Muscle of leg (tissue), 11 donors: Measurements from ENCODE around the gene TGM6. TPM values are rescaled to one million over a fixed set of nuclear protein-coding genes. Genes with fewer than 3 reads are reported as not detected.

Source experiments
- DNase-seq: peaks from one replicate; pipeline ENCODE4 v3.0.0; 2013
- H3K27ac ChIP-seq: one replicate; pipeline ENCODE4 v1.5.1; 2013; ENCODE audit warnings: mild to moderate bottlenecking, low read length, control low read depth
- H3K27me3 ChIP-seq: one replicate; pipeline ENCODE4 v1.6.1; 2013; ENCODE audit warnings: low read length; ENCODE audit not compliant: control insufficient read depth, insufficient read depth
- H3K36me3 ChIP-seq: one replicate; pipeline ENCODE4 v1.6.1; 2013; ENCODE audit warnings: low read length; ENCODE audit not compliant: control insufficient read depth, insufficient read depth
- H3K4me1 ChIP-seq: one replicate; pipeline ENCODE4 v1.6.1; 2013; ENCODE audit warnings: low read length; ENCODE audit not compliant: control insufficient read depth, insufficient read depth
- H3K4me3 ChIP-seq: one replicate; pipeline ENCODE4 v1.5.1; 2013; ENCODE audit warnings: low read length, control low read depth
- H3K9me3 ChIP-seq: replicated peaks from 2 replicates; pipeline ENCODE4 v1.6.1; 2013; ENCODE audit warnings: low read depth, low read length; ENCODE audit not compliant: control insufficient read depth
- WGBS: methylation state at CpG from one replicate; pipeline ENCODE4 v1.1.5; 2013; ENCODE audit warnings: missing lambda C conversion rate; ENCODE audit not compliant: insufficient coverage; 5-methylcytosine and 5-hydroxymethylcytosine counted together
- polyA plus RNA-seq, 8 donors: library from polyadenylated mRNA; unstranded; fragments of 120-200 nt; gene quantifications; one replicate each; pipeline versions ENCODE4 v1.2.1 to v1.2.3, GENCODE V29; 2013; ENCODE audit warnings: inconsistent platforms in 1 of 8, low replicate concordance in 1 of 8; ENCODE audit not compliant: insufficient read length in 8 of 8, insufficient read depth in 1 of 8
- total RNA-seq: library from RNA; stranded (reverse); fragments of 120-200 nt; gene quantifications from one replicate; pipeline ENCODE4 v1.2.4, GENCODE V29; 2013

The TGM6 gene
- total and polyA plus RNA-seq, 9 donors = not detected

DNA sequence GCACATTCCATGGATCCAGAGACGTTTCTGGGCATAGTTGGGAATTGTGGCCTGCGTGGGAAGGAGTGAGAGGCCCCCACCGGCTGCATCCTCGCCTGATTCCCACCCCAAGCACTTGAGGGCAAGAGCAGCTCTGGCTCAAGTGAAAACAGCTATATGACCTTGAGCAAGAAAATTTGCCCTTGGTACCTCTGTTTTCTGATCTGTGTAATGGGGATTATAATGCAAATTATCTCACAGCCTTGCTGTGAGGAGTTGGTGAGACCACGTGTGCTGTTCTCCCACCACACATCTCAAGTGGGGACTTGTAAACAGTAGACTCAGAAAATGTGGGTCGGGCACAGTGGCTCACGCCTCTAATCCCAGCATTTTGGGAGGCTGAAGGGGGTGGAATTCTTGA is 602 bp downstream of the TGM6 start:
- H3K27me3 ChIP-seq = peaks cover 2% of the 10 kb centered on the region
- no peaks in the 10 kb centered on the region for H3K36me3 ChIP-seq
- DNase-seq = no peak
- H3K27ac ChIP-seq = no peak overlapping the region
- H3K9me3 ChIP-seq = no peaks in the 10 kb centered on the region
- no peak overlapping the region for H3K4me3 ChIP-seq
- 56% methylated on average over 3 of the region's 7 CpGs for WGBS
- no peaks in the 10 kb centered on the region for H3K4me1 ChIP-seq

DNA sequence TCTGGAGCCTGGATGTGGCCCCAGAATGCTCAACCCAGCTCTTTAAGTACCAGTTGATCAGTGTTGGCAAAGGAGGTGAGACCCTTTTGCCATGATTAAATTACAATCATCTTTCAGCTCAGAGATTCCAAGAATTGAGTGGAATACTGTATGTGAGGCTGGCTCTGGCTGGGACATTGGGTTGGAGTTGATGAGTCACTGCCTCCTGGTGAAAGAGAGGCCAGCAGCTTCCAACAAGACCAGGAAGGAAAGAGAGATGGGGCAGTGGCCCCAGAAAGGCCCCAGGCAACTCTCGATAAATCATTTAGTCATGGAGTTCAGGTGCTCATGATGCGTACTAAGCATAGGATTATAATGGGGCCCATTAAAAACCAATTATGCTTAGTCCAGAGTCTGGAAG is 2.1 kb downstream of the TGM6 start:
- peaks cover 2% of the 10 kb centered on the region for H3K27me3 ChIP-seq
- WGBS = 100% methylated on average over 2 of the region's 2 CpGs

DNA sequence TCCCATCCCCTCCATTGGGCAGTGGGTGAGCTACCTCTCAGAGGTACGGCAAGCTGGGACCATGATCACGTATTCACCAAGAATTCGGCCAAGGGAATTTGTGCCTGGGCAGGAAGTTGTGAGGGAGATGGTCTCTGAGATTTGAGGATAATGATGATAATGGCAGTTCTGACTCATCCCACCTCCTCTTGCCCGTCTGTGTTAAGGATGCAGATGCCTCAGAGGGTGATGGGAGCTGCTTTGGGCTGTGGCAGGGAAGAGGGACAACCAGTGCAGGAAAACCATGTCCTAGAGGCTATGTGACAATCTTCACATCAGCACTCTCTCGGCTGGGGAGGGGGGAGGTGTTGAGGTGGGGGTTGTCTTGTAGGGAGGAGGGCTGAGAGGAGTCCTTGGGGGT is 4.3 kb downstream of the TGM6 start:
- H3K4me3 ChIP-seq = no peak overlapping the region
- peaks cover 8% of the 10 kb centered on the region for H3K9me3 ChIP-seq
- no peak for DNase-seq
- no peak overlapping the region for H3K27ac ChIP-seq
- H3K27me3 ChIP-seq = peaks cover 2% of the 10 kb centered on the region
- no CpG with 5 or more reads among the region's 5 CpGs for WGBS
- no peaks in the 10 kb centered on the region for H3K36me3 ChIP-seq
- H3K4me1 ChIP-seq = no peaks in the 10 kb centered on the region

More for the DNA sequence above, 2.1 kb downstream of the TGM6 start:
- no peaks in the 10 kb centered on the region for H3K36me3 ChIP-seq
- no peak for DNase-seq
- H3K4me3 ChIP-seq = no peak overlapping the region
- no peaks in the 10 kb centered on the region for H3K4me1 ChIP-seq
- peaks cover 4% of the 10 kb centered on the region for H3K9me3 ChIP-seq
- no peak overlapping the region for H3K27ac ChIP-seq

DNA sequence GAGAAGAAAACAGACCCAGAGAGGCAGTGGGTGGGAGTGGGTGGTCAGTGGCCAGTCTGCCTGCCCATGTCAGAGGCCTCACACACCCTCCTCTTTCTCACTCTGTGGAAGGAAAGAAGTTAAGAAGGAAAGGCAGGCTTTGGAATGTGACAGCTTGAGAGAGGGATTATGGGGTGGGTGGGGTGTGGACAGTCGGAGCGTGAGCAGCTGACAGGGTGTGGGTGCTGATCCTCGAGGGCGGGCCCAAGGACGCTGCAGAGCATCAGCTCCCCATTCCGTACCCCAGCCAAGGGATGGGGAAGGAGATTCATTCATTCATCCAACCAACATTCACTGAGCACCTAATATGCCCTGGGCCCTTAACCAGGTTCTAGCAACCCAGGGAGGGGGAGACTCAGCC is 4.8 kb downstream of the TGM6 start:
- WGBS = no CpG with 5 or more reads among the region's 6 CpGs
- no peak overlapping the region for H3K27ac ChIP-seq
- H3K36me3 ChIP-seq = no peaks in the 10 kb centered on the region
- no peak for DNase-seq
- peaks cover 2% of the 10 kb centered on the region for H3K27me3 ChIP-seq
- H3K4me3 ChIP-seq = no peak overlapping the region
- peaks cover 8% of the 10 kb centered on the region for H3K9me3 ChIP-seq
- H3K4me1 ChIP-seq = no peaks in the 10 kb centered on the region

DNA sequence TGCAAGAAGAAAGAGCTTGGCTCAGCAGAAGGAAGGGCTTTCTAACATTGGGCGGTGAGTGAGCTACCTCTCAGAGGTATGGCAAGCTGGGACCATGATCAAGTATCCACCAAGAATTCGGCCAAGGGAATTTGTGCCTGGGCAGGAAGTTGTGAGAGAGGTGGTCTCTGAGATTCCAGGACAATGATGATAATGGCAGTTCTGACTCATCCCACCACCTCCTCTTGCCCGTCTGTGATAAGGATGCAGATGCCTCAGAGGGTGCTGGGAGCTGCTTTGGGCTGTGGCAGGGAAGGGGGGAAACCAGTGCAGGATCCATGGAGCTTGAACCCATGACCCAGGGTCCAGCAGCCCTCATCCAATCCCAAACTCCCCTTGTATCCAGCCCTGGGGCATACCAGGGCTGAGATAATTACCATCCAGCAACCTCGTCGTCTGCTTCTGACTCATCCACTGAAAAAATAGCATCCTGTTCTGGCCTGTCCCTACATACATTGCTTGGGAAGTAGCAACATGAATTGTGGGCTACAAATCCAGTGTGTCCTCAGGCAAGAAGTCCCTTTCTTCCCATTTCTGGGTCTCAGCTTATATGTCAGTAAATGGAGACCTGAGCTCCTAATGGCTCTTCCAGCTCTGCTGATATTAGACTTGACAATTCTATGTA is 5.9 kb downstream of the TGM6 start:
- no peaks in the 10 kb centered on the region for H3K4me1 ChIP-seq
- no peak for DNase-seq
- no peak overlapping the region for H3K27ac ChIP-seq
- no peaks in the 10 kb centered on the region for H3K36me3 ChIP-seq
- no peaks in the 10 kb centered on the region for H3K27me3 ChIP-seq
- no peak overlapping the region for H3K4me3 ChIP-seq
- H3K9me3 ChIP-seq = peaks cover 8% of the 10 kb centered on the region
- 72% methylated on average over 3 of the region's 5 CpGs for WGBS

DNA sequence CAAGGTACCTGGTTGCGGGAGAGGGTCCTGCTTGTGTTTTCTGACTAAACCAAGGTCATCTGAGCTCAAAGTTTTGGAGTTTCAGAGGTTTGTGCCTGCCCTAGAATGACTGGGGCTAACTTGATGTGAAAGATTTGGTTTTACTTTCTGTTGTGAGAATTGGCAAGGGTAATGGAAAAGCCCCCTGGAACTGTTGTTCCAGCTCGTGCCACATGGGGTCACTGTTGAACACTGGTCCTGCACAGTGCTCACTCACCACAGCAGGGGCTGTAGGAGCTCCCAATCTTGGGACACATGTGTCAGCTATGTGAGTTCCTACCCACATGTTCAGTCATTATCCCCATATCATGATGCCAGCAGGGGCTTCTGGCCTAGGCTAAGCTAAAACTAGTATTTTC is 6.5 kb downstream of the TGM6 start:
- Histone ChIP-seq H3K4me3 (no peak overlapping the region), H3K27ac (no peak overlapping the region), H3K4me1 (no peaks in the 10 kb centered on the region), H3K9me3 (peaks cover 8% of the 10 kb centered on the region), H3K36me3 (no peaks in the 10 kb centered on the region), H3K27me3 (no peaks in the 10 kb centered on the region)
- peak; percentile 5 for DNase-seq
- WGBS = 44% methylated on average over 2 of the region's 2 CpGs

DNA sequence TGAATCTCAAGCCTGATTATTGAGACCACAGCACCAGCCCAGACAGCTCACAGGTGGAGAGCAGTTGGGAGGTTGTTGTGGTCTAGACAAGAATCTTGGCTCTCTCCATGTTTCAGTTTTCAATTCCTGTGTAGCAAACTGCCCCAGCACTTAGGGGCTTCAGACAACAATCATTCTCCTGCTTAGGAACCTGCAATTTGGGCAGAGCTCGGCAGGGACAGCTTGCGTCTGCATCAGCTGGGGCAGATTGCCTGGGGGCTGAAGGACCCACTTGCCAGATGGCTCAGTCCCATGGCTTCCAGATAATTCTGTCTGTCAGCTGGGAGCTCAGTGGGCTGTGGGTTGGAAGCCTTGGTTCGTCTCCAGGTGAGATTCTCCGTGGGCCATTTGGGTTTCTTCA is 6.9 kb downstream of the TGM6 start:
- no peaks in the 10 kb centered on the region for H3K27me3 ChIP-seq
- no peaks in the 10 kb centered on the region for H3K4me1 ChIP-seq
- H3K9me3 ChIP-seq = peaks cover 8% of the 10 kb centered on the region
- no peak for DNase-seq
- 77% methylated on average over 3 of the region's 4 CpGs for WGBS
- H3K27ac ChIP-seq = no peak overlapping the region
- no peaks in the 10 kb centered on the region for H3K36me3 ChIP-seq
- no peak overlapping the region for H3K4me3 ChIP-seq

DNA sequence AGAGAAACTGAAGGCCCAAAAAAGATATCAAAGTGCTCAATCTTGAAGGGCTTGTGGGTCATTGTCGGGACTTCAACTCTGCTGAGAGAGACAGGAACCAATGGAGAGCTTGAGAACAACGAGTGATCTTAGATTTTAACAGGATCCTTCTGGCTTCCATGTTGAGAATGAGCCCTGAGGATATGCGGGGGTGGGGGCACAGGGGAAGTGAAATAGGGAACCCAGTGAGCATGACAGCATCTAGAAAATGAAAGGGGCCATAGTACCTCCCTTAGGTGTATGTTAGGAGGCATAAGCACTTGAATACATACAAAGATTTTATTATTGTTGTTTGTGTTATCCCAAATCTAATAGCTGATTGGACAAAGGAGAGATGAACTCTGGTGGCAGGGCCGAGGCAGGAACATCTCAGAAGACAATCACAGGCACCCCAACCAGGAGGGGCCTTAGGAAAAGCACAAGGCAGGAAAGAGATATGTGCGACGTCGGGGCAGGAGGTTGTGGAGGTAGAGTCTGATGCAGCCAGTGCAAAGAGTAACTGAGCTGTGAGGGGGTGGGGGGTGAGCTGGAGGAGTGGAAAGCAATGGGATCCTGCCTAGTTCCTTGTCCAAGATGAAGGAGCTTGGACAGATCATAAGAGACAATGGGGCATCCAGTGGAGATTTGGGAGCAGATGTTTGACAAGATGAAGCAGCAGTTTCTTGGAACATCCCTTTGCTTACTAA is 10.4 kb downstream of the TGM6 start:
- no peaks in the 10 kb centered on the region for H3K36me3 ChIP-seq

DNA sequence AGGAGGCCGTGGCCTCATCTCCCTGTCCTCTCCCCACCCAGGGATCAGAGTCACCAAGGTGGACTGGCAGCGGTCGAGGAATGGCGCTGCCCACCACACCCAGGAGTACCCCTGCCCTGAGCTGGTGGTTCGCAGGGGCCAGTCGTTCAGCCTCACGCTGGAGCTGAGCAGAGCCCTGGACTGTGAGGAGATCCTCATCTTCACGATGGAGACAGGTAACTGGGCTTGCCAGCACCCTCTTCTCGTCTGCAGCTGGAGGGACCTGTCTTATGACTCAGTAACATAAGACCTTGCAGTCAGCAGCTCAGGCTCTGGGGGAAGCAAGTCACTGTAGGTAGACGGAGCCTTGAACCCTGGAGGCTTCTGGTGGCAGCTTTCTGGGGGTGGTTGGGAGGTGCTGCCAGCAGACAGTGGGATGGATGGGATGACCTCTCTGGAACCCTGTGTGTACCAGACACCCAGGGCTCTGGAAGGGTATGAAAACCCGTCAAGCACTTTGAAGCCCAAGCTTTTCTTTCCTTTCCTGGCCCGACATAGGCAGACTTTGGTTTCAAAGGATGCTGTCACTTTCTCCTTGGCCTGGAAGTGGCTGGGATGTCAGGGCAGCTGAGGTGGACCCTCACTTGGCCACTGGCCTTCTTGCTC is 13.8 kb downstream of the TGM6 start:
- Histone ChIP-seq H3K36me3 (no peaks in the 10 kb centered on the region), H3K4me3 (no peak overlapping the region), H3K27me3 (no peaks in the 10 kb centered on the region), H3K9me3 (peaks cover 6% of the 10 kb centered on the region), H3K4me1 (no peaks in the 10 kb centered on the region), H3K27ac (no peak overlapping the region)
- 82% methylated on average over 9 of the region's 12 CpGs for WGBS
- no peak for DNase-seq

More for the DNA sequence above, 10.4 kb downstream of the TGM6 start:
- Histone ChIP-seq H3K9me3 (peaks cover 8% of the 10 kb centered on the region), H3K4me3 (no peak overlapping the region), H3K4me1 (no peaks in the 10 kb centered on the region), H3K27ac (no peak overlapping the region), H3K27me3 (no peaks in the 10 kb centered on the region)
- DNase-seq = peak; percentile 5
- WGBS = 67% methylated on average over 6 of the region's 7 CpGs

DNA sequence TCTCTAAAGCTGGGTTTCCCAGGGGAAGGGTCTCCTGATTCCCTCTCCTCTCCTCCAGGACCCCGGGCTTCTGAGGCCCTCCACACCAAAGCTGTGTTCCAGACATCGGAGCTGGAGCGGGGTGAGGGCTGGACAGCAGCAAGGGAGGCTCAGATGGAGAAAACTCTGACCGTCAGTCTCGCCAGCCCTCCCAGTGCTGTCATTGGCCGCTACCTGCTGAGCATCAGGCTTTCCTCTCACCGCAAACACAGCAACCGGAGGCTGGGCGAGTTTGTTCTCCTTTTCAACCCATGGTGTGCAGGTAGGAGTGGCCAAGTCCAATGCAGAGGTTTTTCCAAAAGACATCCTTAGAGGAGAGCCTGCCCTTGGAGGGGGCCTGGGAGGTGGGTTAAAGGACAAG is 14.4 kb downstream of the TGM6 start:
- 70% methylated on average over 3 of the region's 9 CpGs for WGBS

More for the DNA sequence above, 14.4 kb downstream of the TGM6 start:
- Histone ChIP-seq H3K9me3 (peaks cover 6% of the 10 kb centered on the region), H3K27me3 (no peaks in the 10 kb centered on the region), H3K4me1 (no peaks in the 10 kb centered on the region), H3K36me3 (no peaks in the 10 kb centered on the region), H3K27ac (no peak overlapping the region), H3K4me3 (no peak overlapping the region)
- DNase-seq = no peak
